Left ventricle myocardium superior (tissue), 1 donor: ENCODE data around the gene FAM78B. TPM values are rescaled to one million over a fixed set of nuclear protein-coding genes. Genes with fewer than 3 reads are reported as not detected.

ENCODE experiments used
- ATAC-seq: fragments of 200-7000 bp; cut with Tn5 transposase; one replicate; pipeline ENCODE4 v1.9.1; 2020; ENCODE audit warnings: mild to moderate bottlenecking, moderate library complexity
- DNase-seq: peaks from one replicate; pipeline ENCODE4 v3.0.0-alpha.2; 2020
- intact Hi-C: fragments of 100-400 bp; cut with micrococcal nuclease; formaldehyde crosslinking; loops from one replicate; pipeline ENCODE4 v1.11.0; 2022
- microRNA-seq: library from miRNA; unstranded; fragments of <30 nt; microRNA quantifications from one replicate; pipeline ENCODE4 v1.2.0, GENCODE V29; 2020; ENCODE audit warnings: borderline number of aligned reads
- total RNA-seq: library from RNA; stranded (reverse); fragmentation: NEBNext Ultra II Directional; extraction: Animal tissue kit (Norgen Biotek cat#: 25700); gene quantifications from one replicate; pipeline ENCODE4 v1.2.1, GENCODE V29; 2021
- donor health status: DM: no; HTN: yes; CAD: no; lungs with severe emphysema.

The FAM78B gene
- total RNA-seq, 1 donor from 2014 or later = 3.8 TPM

DNA sequence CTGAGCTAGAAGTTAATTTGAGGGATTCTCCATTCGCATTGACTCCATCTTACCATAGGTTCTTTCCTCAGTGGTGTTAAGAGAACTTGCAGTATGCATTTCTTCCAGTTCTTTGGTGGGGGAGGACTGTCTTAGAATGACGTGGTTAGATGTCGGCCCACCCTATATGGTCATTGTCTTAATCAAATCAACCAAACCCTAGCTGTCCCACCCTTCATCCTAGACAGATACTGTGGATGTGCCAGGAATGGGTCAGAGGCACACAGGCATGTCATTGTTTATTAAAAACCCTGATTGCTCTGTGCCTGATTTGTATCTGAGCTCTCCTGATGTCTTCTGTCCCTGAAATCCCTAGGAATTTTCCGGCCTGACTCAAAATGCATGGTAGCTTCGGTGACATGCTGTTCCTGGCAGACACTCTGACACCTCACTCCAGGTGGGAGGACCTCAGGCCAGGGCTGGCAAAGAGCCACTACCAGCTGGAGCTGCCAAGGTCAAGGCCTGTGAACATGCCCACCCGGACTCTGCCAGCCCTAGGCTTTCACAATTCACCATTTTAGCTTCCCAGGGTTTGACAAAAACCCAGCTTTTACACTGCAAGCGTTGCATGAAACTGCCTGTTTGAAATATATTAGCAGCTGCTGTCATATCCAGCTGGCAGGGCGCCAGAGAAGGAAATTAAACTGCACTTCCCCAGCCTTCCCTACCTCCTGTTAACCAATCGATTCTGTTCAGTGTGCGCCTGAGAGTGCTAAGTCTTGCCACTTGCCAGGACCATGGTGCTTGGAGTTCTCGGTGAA, 134.0 kb downstream of the FAM78B start:
- intact Hi-C loops = no loop called here
- ATAC-seq (peak; percentile 58), DNase-seq (peak; percentile 40)

DNA sequence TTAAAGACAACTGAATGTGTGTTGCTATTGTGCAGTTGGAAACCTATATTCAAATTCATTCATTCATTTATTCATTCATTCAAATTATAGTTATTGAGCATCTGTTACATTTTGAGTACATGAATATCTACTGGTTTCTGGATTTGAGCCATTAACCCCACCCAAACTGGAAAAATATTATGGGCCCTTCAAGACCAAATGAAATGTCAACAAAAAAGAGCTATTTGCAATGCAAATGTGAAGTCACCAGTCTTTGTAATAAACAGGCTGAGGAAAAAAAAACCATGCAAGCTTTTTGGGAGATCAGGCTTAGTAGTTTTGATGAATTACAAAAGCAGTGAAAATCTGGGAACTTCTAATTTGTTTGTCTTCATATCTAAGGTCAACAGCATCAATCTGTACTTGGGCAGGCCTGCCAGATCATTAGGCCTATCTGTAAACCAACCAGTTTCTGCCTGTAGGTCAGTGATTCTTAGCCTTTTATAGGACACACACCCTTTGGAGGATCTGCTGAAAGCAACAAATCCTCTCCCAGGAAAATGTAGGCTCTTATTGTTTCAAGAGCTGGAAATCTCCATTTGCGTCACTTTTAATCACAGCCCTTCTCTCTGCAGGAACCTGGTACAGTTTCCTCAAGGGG, 134.7 kb downstream of the FAM78B start:
- ATAC-seq (no peak), DNase-seq (no peak)
- intact Hi-C loops = no loop called here

DNA sequence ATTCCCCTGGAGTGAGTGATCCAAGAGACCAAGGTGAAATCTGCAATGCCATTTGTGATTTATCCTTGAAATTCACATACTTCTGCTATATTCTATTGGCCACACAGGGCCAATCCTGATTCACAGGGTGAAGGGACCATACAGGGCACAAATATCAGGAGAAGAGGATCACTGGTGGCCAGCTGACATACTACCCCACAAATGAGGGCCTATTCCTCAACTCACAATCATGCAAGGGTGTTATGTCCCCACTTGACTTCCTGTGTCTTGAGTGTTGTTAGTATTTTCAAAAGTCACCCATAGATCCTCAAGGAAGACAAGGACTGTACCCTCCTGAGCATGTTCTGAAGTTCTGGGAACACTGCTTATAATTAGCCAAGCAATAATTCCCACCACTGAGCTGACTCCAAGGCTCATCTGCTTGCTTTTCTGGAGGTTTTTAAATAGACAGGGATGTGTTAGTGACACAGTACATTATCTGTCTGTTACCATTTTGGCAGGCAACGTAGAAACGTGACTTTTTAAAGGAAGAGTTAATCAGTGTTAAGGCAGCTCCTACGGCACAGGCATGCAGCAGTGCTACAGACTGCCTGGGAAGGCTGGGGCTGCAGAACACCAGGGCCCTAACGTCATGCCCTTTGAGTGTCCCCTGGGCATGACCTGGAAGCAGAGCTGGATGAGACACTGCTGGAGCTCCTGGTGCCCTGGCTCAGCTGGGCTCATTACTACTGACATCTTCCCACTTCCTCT, 137.4 kb downstream of the FAM78B start:
- intact Hi-C loops = no loop called here
- peak; percentile 95 for ATAC-seq
- DNase-seq = peak; percentile 41

DNA sequence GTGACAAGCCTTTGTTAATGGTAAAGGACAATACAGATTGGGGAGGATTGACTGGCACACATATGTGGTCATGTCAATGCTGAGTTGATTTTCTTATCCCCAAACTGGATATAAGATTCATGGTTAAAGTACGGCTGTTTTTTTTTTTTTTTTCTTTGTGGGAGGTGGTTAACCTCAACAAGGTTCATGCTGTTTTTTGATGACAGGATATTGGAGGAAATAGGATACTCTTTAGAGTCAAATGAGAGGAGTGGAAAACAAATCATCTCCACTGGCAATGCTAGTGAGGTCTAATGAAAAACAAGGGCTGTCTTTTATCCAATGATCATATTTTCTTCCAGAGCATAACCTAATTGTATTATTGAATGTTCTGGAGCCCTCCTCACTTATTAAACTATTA, 140.2 kb downstream of the FAM78B start:
- intact Hi-C loops = no loop called here
- DNase-seq (no peak), ATAC-seq (no peak)

DNA sequence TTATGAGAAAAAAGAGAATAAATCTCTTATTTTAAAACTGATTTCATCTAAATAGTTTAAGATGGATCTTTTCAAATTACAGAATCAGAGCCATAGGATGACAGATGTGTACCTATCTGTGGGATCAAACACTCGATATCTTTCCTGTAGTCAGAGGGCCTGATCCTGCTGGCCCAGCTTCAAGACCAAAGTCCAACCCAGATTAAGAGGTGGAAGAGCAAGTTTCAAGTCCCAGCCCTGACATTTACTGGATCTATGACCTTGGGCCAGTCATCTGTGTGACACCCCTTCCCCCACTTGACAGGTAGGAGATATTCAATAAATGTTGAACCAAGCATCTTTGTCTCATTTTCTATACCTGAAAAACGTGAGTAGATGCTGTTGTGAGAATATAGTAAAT, 140.7 kb downstream of the FAM78B start:
- intact Hi-C loops = no loop called here
- ATAC-seq (no peak), DNase-seq (no peak)

DNA sequence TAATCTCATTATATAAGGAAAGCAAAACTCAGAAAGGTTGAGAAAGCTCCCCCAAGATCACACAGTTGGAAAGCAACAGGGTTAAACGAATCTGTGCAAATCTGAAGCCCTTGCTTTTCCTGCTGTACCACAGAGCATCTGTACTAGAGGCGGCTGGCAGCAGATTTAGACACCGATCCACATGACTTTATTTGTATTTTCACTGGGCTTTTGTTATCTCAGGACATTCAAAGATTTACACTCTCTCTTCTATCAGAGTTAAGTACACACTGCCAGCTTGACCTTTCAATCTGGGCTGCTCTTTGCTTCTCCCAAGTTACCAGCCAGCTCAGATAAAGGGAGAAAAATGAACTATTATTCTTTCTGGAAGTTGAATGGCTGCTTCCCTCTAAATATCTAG, 146.6 kb downstream of the FAM78B start:
- DNase-seq (no peak), ATAC-seq (no peak)
- intact Hi-C loops = no loop called here

Small RNA genes within 50 kb of the gene (microRNA-seq; reads per million reads assigned to microRNA genes)
- not detected for gene MIR921
